Neural progenitor cell (in vitro differentiated cells): ENCODE results near the gene CAPNS1. TPM values are rescaled to one million over a fixed set of nuclear protein-coding genes. Genes with fewer than 3 reads are reported as not detected.

Source experiments
- DNase-seq: peaks from one replicate; pipeline ENCODE4 v3.0.0-alpha.2; 2016; ENCODE audit warnings: low spot score
- H2AFZ ChIP-seq: fragments of 200-600 bp; sonication (generic); replicated peaks from 2 replicates; pipeline ENCODE4 v1.6.1; 2016; ENCODE audit warnings: antibody characterized with exemption
- H3F3A ChIP-seq: fragments of 200-600 bp; sonication (generic); 2 replicates; pipeline ENCODE4 v1.6.1; 2016; ENCODE audit warnings: antibody characterized with exemption, low read depth
- H3K27ac ChIP-seq: fragments of 200-600 bp; sonication (generic); 2 replicates; pipeline ENCODE4 v1.5.1; 2016; ENCODE audit warnings: mild to moderate bottlenecking
- H3K27me3 ChIP-seq: fragments of 200-600 bp; sonication (generic); 2 replicates; pipeline ENCODE4 v1.6.1; 2016; ENCODE audit warnings: mild to moderate bottlenecking, moderate library complexity
- H3K36me3 ChIP-seq: fragments of 200-600 bp; sonication (generic); 2 replicates; pipeline ENCODE4 v1.5.1; 2016
- H3K4me1 ChIP-seq: fragments of 200-600 bp; sonication (generic); 2 replicates; pipeline ENCODE4 v1.6.1; 2016; ENCODE audit warnings: mixed run types
- H3K4me2 ChIP-seq: fragments of 200-600 bp; sonication (generic); 2 replicates; pipeline ENCODE4 v1.6.1; 2016
- H3K4me3 ChIP-seq: fragments of 200-600 bp; sonication (generic); 2 replicates; pipeline ENCODE4 v1.5.1; 2016
- H3K79me2 ChIP-seq: fragments of 200-600 bp; sonication (generic); 2 replicates; pipeline ENCODE4 v1.6.1; 2016; ENCODE audit warnings: low read depth
- H3K9ac ChIP-seq: fragments of 200-600 bp; sonication (generic); 2 replicates; pipeline ENCODE4 v1.6.1; 2016
- H3K9me3 ChIP-seq: fragments of 200-600 bp; sonication (generic); 2 replicates; pipeline ENCODE4 v1.5.1; 2016; ENCODE audit warnings: low read depth
- H4K20me1 ChIP-seq: fragments of 200-600 bp; sonication (generic); 2 replicates; pipeline ENCODE4 v1.6.1; 2016; ENCODE audit warnings: low read depth
- H3K27ac Mint-ChIP-seq: 3 replicates; pipeline ENCODE4 v1.8.0; 2021; ENCODE audit warnings: mixed read lengths
- H3K27me3 Mint-ChIP-seq: 2 replicates; pipeline ENCODE4 v1.8.0; 2022; ENCODE audit warnings: low read depth, mild to moderate bottlenecking, inconsistent platforms, moderate library complexity, mixed read lengths; ENCODE audit not compliant: insufficient read depth
- H3K36me3 Mint-ChIP-seq: 3 replicates; pipeline ENCODE4 v1.8.0; 2021; ENCODE audit warnings: mixed read lengths
- H3K4me1 Mint-ChIP-seq: 3 replicates; pipeline ENCODE4 v1.8.0; 2021; ENCODE audit warnings: mixed read lengths
- H3K4me3 Mint-ChIP-seq: 3 replicates; pipeline ENCODE4 v1.8.0; 2021; ENCODE audit warnings: mild to moderate bottlenecking, moderate library complexity, mixed read lengths
- H3K9me3 Mint-ChIP-seq: 3 replicates; pipeline ENCODE4 v1.8.0; 2020; ENCODE audit warnings: mixed read lengths
- CTCF ChIP-seq: fragments of 200-600 bp; sonication (generic); IDR thresholded peaks from 2 replicates; pipeline ENCODE4 v1.5.1; 2017; ENCODE audit warnings: antibody characterized with exemption, mild to moderate bottlenecking
- EZH2 ChIP-seq: fragments of 200-600 bp; sonication (generic); IDR thresholded peaks from 2 replicates; pipeline ENCODE4 v1.6.1; 2017; ENCODE audit warnings: antibody characterized with exemption, mild to moderate bottlenecking, moderate library complexity
- EZH2phosphoT487 ChIP-seq: fragments of 200-600 bp; sonication (generic); IDR thresholded peaks from 2 replicates; pipeline ENCODE4 v1.6.1; 2017; ENCODE audit warnings: antibody characterized with exemption
- total RNA-seq: library from RNA; depleted of rRNA; stranded (reverse); fragments of >200 nt; gene quantifications from 2 replicates; pipeline ENCODE4 v1.2.3, GENCODE V29; 2015; ENCODE audit warnings: low replicate concordance

Gene CAPNS1
- total RNA-seq, 1 donor from 2014 or later: 258 TPM

DNA sequence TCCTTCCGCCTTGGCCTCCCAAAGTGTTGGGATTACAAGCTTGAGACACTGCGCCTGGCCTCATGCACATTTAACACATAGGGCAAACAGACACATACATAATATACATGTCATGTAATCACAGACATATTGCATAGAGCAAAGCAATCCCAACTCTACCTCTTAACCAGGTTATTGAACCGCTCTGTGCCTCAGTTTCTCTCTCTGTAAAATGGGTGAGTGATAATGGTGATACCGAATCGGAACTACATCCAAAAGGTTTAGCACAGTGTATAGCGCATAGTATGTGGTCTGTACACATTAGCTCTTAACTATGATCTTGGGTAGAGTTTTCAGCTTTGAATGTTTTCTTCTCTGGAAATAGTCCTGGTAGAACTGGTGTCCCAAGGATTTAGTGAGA lies 4.8 kb downstream of the CAPNS1 start:
- H3K27ac Mint-ChIP-seq: no peak overlapping the region
- Histone ChIP-seq H3K79me2 (peaks cover 20% of the 10 kb centered on the region), H3K27ac (no peak overlapping the region)

GRCh38 chr19:36149673-36150406 lies 10.0 kb downstream of the CAPNS1 start:
- Histone ChIP-seq H2AFZ (no peak overlapping the region), H3K9me3 (no peaks in the 10 kb centered on the region), H3F3A (no peaks in the 10 kb centered on the region), H3K79me2 (no peaks in the 10 kb centered on the region), H3K27me3 (no peaks in the 10 kb centered on the region), H3K4me3 (no peak overlapping the region), H3K9ac (no peak overlapping the region), H4K20me1 (no peaks in the 10 kb centered on the region), H3K4me2 (no peak overlapping the region), H3K4me1 (no peaks in the 10 kb centered on the region), H3K27ac (no peak overlapping the region), H3K36me3 (no peaks in the 10 kb centered on the region)
- no peaks in the 10 kb centered on the region for H3K4me1 Mint-ChIP-seq
- DNase-seq: no peak
- TF ChIP-seq CTCF (no peak), EZH2phosphoT487 (no peak), EZH2 (no peak)
- peaks cover 28% of the 10 kb centered on the region for H3K36me3 Mint-ChIP-seq
- no peaks in the 10 kb centered on the region for H3K9me3 Mint-ChIP-seq
- H3K4me3 Mint-ChIP-seq: no peak overlapping the region
- no peak overlapping the region for H3K27ac Mint-ChIP-seq
- peaks cover 6% of the 10 kb centered on the region for H3K27me3 Mint-ChIP-seq

More for the DNA sequence above, 4.8 kb downstream of the CAPNS1 start:
- H3K9me3 ChIP-seq: no peaks in the 10 kb centered on the region
- H4K20me1 ChIP-seq: peaks cover 15% of the 10 kb centered on the region
- Mint-ChIP-seq H3K4me1 (peaks cover 8% of the 10 kb centered on the region), H3K9me3 (no peaks in the 10 kb centered on the region), H3K4me3 (no peak overlapping the region), H3K27me3 (peaks cover 3% of the 10 kb centered on the region), H3K36me3 (peaks cover 42% of the 10 kb centered on the region)
- H2AFZ ChIP-seq: no peak overlapping the region
- no peak overlapping the region for H3K4me2 ChIP-seq
- TF ChIP-seq CTCF: no peak
- no peak for TF ChIP-seq EZH2
- no peak for TF ChIP-seq EZH2phosphoT487
- peaks cover 4% of the 10 kb centered on the region for H3K4me1 ChIP-seq
- no peaks in the 10 kb centered on the region for H3K36me3 ChIP-seq
- H3K27me3 ChIP-seq: no peaks in the 10 kb centered on the region
- peaks cover 8% of the 10 kb centered on the region for H3F3A ChIP-seq
- H3K9ac ChIP-seq: no peak overlapping the region
- no peak overlapping the region for H3K4me3 ChIP-seq
- no peak for DNase-seq

GRCh38 chr19:36150586-36150985 lies 10.7 kb downstream of the CAPNS1 start:
- Mint-ChIP-seq H3K27ac (no peak overlapping the region), H3K9me3 (no peaks in the 10 kb centered on the region), H3K36me3 (peaks cover 25% of the 10 kb centered on the region), H3K27me3 (peaks cover 4% of the 10 kb centered on the region), H3K4me3 (no peak overlapping the region), H3K4me1 (peaks cover 5% of the 10 kb centered on the region)
- H3K36me3 ChIP-seq: no peaks in the 10 kb centered on the region
- H3K79me2 ChIP-seq: no peaks in the 10 kb centered on the region
- H3K9me3 ChIP-seq: no peaks in the 10 kb centered on the region
- no peak overlapping the region for H3K9ac ChIP-seq
- DNase-seq: no peak
- no peaks in the 10 kb centered on the region for H3K4me1 ChIP-seq
- no peaks in the 10 kb centered on the region for H3K27me3 ChIP-seq
- H3K4me2 ChIP-seq: no peak overlapping the region
- H4K20me1 ChIP-seq: no peaks in the 10 kb centered on the region
- no peak overlapping the region for H3K4me3 ChIP-seq
- TF ChIP-seq CTCF: no peak
- no peak for TF ChIP-seq EZH2
- no peak for TF ChIP-seq EZH2phosphoT487
- no peak overlapping the region for H3K27ac ChIP-seq
- no peaks in the 10 kb centered on the region for H3F3A ChIP-seq
- no peak overlapping the region for H2AFZ ChIP-seq
